GM12891 (cell line): ENCODE data around the gene YWHAH.

Source experiments
- DNase-seq: peaks from one replicate; pipeline ENCODE4 v3.0.0; 2011; ENCODE audit warnings: low spot score; ENCODE audit not compliant: insufficient read length
- FAIRE-seq: peaks from 2 replicates; lab custom pipeline; 2011; peaks lifted over from hg19 to GRCh38; lab: Jason Lieb, UNC
- PAX5 ChIP-seq: IDR thresholded peaks from 2 replicates; pipeline ENCODE4 v1.6.1; 2011; ENCODE audit warnings: low read length, moderate library complexity, mild to moderate bottlenecking; ENCODE audit not compliant: insufficient read depth, severe bottlenecking
- POLR2A ChIP-seq: IDR thresholded peaks from 2 replicates; pipeline ENCODE4 v1.6.1; 2011; ENCODE audit warnings: low read depth, low read length, control low read depth
- POLR2AphosphoS5 ChIP-seq: IDR thresholded peaks from 2 replicates; pipeline ENCODE4 v1.6.1; 2011; ENCODE audit warnings: low read depth, low read length, control low read depth
- POU2F2 ChIP-seq: IDR thresholded peaks from 2 replicates; pipeline ENCODE4 v1.6.1; 2011; ENCODE audit warnings: low read depth, mild to moderate bottlenecking, control low read depth, low read length, moderate library complexity
- SPI1 ChIP-seq: IDR thresholded peaks from 2 replicates; pipeline ENCODE4 v1.6.1; 2011; ENCODE audit warnings: low read depth, low read length, control low read depth
- TAF1 ChIP-seq: IDR thresholded peaks from 2 replicates; pipeline ENCODE4 v1.6.1; 2011; ENCODE audit warnings: low read depth, low read length, control low read depth

YWHAH gene

DNA sequence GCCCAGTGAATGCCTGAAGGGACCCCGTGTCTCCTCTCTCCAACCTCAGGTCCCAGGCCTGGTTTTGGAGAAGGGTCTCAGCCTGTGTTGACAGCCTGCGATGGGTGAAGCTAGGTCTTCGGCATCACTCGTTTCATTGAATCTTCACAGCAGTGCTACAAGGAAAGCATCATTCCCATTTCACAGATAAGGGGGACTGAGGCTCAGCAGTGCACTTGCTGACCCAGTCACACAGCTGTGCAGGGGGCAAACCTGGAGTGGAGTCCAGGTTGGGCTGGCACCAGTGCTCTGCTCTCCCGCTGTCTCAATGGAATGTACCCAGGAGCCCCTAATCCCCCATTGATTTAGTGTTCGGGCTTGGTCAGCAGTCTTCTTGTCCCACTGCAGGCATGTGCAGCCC, 10.9 kb upstream of the YWHAH start:
- DNase-seq (no peak), FAIRE-seq (no peak)
- no peak for TF ChIP-seq SPI1
- no peak for TF ChIP-seq POU2F2
- no peak for TF ChIP-seq POLR2AphosphoS5
- TF ChIP-seq PAX5: no peak

DNA sequence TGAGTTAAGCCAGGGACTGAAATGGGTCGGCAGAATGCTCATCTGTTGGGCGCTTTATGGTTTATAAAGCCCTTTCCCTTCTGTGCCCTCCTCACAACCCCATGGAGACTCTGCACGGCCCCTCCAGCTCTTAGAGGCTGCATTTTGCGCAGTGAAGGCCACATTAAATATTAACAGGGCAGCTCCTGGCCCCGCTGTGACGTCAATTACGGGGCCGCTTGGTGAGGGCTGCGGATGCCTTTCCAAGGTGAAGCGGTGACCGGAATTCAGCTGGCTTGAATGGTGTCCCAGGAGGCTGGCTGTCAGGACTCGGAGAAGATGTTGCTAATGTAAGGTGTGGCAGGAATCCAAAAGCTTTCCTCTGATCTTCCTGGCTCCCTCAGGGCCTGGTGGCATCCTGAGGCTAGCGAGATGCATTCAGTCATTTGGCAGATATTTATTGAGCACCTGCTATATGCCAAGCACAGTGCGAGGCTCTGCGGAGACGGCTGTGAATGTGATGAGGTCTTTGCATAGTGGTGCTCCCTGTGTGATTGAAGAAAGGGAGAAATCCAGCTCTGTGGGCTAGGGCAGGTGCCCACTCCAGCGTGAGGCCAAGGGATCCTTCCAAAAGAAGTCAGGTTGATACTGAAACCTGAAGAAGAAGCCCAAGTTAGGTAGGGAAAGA, 10.4 kb upstream of the YWHAH start:
- TF ChIP-seq POU2F2 (no peak), POLR2A (no peak), POLR2AphosphoS5 (no peak), PAX5 (no peak), SPI1 (no peak), TAF1 (no peak)
- DNase-seq: no peak
- no peak for FAIRE-seq

- FAIRE-seq: no peak
- TF ChIP-seq PAX5 (no peak), SPI1 (no peak), POLR2A (no peak), POLR2AphosphoS5 (no peak), POU2F2 (no peak), TAF1 (no peak)
- no peak for DNase-seq
Observed at GRCh38 chr22:31935961-31936635, 8.2 kb upstream of the YWHAH start.

- FAIRE-seq: no peak
- no peak for DNase-seq
- TF ChIP-seq SPI1: no peak
- no peak for TF ChIP-seq POU2F2
- no peak for TF ChIP-seq POLR2AphosphoS5
- no peak for TF ChIP-seq PAX5
- no peak for TF ChIP-seq TAF1
- TF ChIP-seq POLR2A: no peak
Observed at GRCh38 chr22:31937341-31937740, 7.0 kb upstream of the YWHAH start.

GRCh38 chr22:31938296-31938695, 6.0 kb upstream of the YWHAH start:
- DNase-seq (no peak), FAIRE-seq (no peak)
- TF ChIP-seq POU2F2 (no peak), POLR2A (no peak), SPI1 (no peak), PAX5 (no peak), POLR2AphosphoS5 (no peak)

DNA sequence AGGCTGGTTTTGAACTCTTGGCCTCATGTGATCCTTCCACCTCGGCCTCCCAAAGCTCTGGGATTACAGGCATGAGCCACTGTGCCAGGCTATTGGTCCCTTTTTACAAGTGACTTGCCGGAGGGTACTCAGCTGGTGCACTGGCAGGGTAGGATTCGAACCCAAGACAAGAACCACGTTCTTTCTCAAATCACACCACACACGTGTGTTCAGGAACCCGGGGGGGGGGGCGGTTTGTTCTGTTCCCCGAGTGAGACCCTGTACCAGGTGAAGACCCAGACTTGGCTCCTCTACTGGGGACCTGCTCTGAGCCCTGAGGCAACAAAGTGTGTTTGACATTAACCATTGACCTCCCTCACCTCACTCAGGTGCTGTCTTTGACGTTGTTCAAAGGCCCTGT, 3.8 kb upstream of the YWHAH start:
- no peak for TF ChIP-seq POLR2AphosphoS5
- no peak for TF ChIP-seq TAF1
- TF ChIP-seq POLR2A: no peak
- no peak for TF ChIP-seq POU2F2
- no peak for TF ChIP-seq PAX5
- no peak for TF ChIP-seq SPI1
- no peak for FAIRE-seq
- DNase-seq: no peak

- no peak for FAIRE-seq
- TF ChIP-seq SPI1: no peak
- TF ChIP-seq TAF1: no peak
Observed at GRCh38 chr22:31942091-31942490, 2.2 kb upstream of the YWHAH start.

GRCh38 chr22:31943206-31943977, 943 bp upstream of the YWHAH start:
- no peak for TF ChIP-seq SPI1
- TF ChIP-seq PAX5: no peak
- TF ChIP-seq POLR2AphosphoS5: no peak
- TF ChIP-seq POU2F2: no peak
- TF ChIP-seq TAF1: no peak
- TF ChIP-seq POLR2A: no peak
- FAIRE-seq (no peak), DNase-seq (no peak)

More at GRCh38 chr22:31942091-31942490, 2.2 kb upstream of the YWHAH start:
- no peak for DNase-seq

GRCh38 chr22:31944700-31945442, 536 bp downstream of the YWHAH start:
- FAIRE-seq: no peak
- no peak for TF ChIP-seq PAX5
- peak; percentile 13; the same call in 1 of the 2 replicates for TF ChIP-seq POLR2A
- peak; percentile 37 for DNase-seq

DNA sequence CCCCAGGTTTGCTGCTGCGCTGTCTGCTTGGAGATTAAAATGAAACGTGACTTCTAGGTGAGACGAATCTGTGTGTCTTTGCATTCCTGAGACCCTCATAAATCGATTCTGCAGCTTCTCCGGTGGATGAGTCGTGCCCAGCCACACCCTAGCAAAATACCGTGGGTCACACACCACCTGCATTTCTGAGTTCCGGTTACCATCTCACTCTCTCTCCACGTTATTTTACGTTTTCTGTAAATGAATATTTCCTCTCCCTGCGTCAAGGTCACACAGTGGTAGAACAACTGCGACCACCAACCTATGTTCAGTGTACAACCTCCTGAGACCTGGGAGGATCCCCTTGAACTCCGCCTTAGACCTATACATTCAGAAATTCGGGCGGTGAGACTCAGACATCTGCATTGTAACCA, 1.1 kb downstream of the YWHAH start:
- DNase-seq (no peak), FAIRE-seq (peak; percentile 86)
- TF ChIP-seq POLR2AphosphoS5 (no peak), SPI1 (0 out of 2 replicates have a peak, but pooled peaks have one; percentile 4)
